Suppressor macrophage treated with lipopolysaccharide for 4 hours (primary cell): Measurements from ENCODE around the gene ACSF3.

Experiments used
- DNase-seq: peaks from one replicate; pipeline ENCODE4 v3.0.0-alpha.2; 2020

The ACSF3 gene

GRCh38 chr16:89132194-89133005 is 38.7 kb downstream of the ACSF3 start:
- no peak for DNase-seq

GRCh38 chr16:89133457-89134127 is 39.9 kb downstream of the ACSF3 start:
- DNase-seq, result no peak

DNA sequence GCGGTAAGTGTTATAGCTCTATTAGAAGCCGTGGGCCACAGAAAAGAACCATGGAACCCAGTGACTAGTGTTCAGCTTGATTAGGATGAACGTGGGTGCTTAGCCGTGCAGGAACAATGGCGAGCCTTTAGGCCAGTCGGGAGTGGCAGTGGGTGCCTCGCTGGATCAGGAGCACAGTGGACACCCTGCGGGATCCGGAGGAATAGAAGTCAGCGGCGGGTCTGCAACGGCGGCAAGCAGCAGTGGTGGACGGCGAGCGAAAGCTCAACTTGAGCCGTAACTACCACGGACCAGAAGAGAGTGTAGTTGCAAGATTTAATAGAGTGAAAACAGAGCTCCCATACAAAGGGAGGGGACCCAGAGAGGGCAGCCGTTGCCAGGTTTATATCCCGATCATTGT is 40.6 kb downstream of the ACSF3 start:
- DNase-seq, result no peak

GRCh38 chr16:89135166-89135565 is 41.5 kb downstream of the ACSF3 start:
- DNase-seq, result no peak

DNA sequence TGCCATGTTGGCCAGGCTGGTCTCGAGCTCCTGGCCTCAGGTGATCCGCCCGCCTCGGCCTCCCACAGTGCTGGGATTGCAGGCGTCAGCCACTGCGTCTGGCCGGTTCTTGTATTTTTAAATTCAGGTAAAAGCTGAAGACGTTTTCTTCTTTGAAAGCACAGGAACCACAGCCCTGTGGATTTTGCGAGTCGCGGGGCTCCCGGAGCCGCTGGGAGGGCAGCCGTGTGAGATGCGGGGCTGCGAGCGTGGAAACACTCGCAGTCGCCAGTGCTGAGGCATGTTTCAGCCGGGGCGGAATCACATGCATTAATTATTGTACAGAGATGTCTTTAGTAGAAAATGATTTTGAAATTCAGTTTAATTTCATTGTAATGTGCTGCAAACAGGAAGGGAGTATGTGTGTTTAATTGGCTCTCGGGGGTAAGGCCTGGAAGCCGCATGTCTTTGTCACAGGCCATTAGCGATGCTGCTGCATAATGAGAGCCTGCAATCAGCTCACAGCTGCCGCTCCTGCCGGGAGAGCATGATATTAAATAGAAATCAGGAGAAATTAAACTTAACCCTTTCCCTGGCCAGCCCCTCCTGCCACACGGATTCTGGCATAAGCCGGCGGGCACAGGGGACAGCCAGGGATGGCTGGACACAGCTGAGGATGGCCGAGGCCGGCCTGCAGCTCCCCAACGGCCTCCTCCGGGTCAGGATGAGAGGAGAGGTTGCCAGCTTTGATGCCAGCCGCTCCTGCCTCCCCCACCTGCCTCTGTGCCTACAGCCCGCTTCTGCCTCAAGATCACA is 42.5 kb downstream of the ACSF3 start:
- DNase-seq, result no peak

GRCh38 chr16:89136931-89137330 is 43.3 kb downstream of the ACSF3 start:
- DNase-seq, result no peak

GRCh38 chr16:89137666-89138512 is 44.2 kb downstream of the ACSF3 start:
- DNase-seq, result no peak

GRCh38 chr16:89138513-89138795 is 44.8 kb downstream of the ACSF3 start:
- no peak for DNase-seq

DNA sequence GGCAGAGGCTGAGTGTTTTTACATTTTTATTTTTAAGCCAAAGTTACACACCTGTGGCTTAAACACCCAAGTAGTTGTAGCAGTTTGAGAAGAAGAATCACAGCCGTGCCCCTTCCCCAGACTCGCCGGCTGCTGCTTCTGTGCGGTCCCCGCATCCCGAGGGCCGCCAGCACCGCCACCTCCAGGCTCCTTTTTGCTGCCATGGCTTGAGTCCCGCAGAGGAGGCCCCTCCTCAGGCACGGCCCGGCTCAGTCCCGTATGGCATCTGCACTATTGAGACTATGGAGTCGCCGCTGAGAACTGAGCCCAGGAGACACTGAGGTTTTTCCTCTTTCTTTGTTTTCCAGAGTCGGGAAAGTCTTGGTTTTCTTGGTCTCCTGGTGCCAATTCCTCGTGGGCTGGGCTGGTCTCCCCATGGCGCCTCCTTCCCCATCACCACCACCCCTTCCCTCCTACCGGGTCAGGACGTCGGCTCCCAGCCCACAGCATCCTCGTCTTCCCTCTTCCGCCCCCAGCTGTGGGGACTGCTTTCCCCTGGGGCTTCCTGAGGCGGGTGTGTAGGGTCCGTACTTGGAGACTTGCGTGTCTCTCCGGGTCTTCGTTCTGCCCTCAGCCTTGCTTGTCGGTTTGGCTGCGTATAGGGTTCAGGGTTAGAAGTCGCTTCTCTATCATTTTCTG is 45.3 kb downstream of the ACSF3 start:
- no peak for DNase-seq

- DNase-seq, result no peak
These were observed 46.3 kb downstream of the ACSF3 start for GRCh38 chr16:89139907-89140361.

DNA sequence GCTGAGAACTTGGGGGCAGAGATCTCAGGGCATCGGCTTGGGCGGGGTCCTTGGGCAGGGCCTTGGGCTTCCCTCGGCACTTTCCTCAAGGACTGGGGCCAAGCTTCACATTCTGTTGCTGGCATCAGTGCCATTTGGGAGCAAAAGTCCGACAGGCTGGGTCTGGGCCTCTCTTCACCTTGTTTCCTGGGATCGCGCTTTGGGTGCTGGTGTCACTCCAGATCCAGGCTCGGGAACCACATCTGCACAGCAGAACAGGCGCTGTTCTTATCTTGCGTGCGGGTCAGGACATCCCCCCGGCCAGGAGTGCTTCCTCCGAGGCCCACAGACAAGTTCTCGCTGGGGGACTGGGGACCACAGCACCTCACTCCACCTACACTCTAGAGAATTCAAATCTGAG is 46.7 kb downstream of the ACSF3 start:
- no peak for DNase-seq

GRCh38 chr16:89140981-89141883 is 47.6 kb downstream of the ACSF3 start:
- no peak for DNase-seq

GRCh38 chr16:89141884-89142267 is 48.2 kb downstream of the ACSF3 start:
- no peak for DNase-seq

DNA sequence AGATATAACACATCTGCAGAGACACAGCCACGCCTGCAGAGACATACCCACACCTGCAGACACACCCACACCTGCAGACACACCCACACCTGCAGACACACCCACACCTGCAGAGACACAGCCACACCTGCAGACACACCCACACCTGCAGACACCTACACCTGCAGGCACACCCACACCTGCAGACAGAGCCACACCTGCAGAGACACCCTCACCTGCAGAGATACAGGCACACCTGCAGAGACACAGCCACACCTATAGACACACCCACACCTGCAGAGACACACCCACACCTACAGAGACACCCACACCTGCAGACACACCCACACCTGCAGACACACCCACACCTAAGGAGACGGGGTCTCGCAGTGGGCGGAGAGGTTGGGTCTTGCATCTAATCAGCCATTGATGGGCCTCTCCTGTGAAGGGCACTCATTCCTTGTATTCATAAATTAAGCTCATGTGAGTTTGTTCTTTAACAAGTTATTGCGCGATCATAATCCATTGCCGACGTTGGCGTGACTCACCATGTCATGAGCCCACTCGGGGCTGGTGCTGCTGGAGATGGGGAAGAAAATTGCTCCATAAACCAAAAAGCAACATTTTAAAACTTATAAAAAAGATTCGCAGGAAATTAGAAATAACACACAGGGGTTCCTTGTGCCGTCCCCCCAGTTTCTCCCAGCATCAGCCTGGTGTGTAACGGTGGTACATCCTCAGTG is 49.0 kb downstream of the ACSF3 start:
- peak; percentile 13 for DNase-seq

- DNase-seq, result no peak
These were observed 49.6 kb downstream of the ACSF3 start for GRCh38 chr16:89143201-89143741.

DNA sequence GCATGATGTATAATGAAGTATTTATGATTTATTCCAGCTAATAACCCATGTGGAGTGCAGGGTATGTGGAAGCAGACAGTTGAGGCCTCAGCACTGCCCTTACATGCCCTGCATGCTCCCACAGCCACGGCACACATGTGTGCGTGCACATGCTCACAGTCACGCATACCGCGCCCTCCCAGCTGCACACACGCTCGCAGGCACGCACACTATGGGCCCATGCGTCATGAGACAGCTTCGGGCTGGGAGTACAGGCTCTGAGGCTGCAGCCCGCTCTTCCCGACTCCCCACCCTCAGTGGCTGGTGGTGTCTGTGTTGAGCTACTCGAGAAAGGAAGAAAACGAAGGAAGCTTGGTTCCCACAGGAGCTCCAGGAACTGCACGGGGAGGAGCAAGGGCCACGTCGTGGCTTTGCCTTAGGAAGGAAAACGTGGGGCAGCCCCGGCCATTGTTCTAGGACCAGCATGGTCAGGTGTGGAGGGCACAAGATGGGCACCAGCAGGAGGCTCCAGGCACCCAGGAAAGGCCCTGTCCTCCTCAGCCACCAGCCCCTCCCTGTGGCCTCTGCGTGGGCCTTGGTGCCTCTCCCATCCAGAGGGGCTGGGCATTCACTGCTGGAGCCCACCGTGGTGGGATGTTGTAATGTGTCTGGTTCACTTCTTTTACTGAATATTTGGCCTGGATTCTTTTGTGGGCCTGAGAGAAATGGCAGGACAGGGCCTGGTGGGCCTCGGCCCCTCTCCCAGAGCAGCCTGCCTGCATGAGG is 50.4 kb downstream of the ACSF3 start:
- no peak for DNase-seq

DNA sequence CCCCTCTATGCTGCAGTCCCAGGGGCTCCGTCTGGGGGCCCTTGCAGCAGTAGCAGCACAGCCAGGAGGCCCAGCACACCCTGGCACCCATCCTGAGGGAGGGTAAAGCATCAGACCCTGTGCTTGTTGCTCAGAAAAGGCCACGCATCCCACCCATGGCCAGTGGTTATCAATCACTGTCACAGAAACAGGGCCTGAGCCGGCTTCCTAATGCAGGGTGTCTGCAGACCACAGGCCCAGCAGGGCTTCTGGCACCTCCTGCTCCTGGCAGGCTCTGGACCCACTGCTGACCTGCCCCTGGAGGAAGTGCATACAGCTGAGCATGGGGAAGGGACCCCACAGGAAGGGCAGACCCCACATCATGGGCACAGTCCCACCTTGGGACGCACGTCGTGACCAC is 51.0 kb downstream of the ACSF3 start:
- no peak for DNase-seq

- no peak for DNase-seq
These were observed 51.9 kb downstream of the ACSF3 start for GRCh38 chr16:89145406-89146161.
